SU-DHL-6 (cell line): ENCODE results near the gene RALY.

Experiments
- CTCF ChIP-seq: fragments of 200-600 bp; sonication (generic); IDR thresholded peaks from one replicate; pipeline ENCODE4 v1.5.1; 2017; ENCODE audit warnings: antibody characterized with exemption, mild to moderate bottlenecking, low read length, moderate library complexity; ENCODE audit not compliant: insufficient read depth, poor library complexity, severe bottlenecking
- EZH2phosphoT487 ChIP-seq: fragments of 200-600 bp; sonication (generic), shearing (Covaris generic); conservative IDR thresholded peaks from 2 replicates; pipeline ENCODE4 v1.6.1; 2018; ENCODE audit warnings: mild to moderate bottlenecking, antibody characterized with exemption, low read length, moderate library complexity, mixed read lengths

GRCh38 chr20:34104059-34104458 is 110.3 kb downstream of the RALY start:
- TF ChIP-seq CTCF (no peak), EZH2phosphoT487 (no peak)
